ENCODE results near the gene ZPBP. TPM values are rescaled to one million over a fixed set of nuclear protein-coding genes. Genes with fewer than 3 reads are reported as not detected.

Gene ZPBP
- total RNA-seq, 1 experiment from 2014 or later: not detected

DNA sequence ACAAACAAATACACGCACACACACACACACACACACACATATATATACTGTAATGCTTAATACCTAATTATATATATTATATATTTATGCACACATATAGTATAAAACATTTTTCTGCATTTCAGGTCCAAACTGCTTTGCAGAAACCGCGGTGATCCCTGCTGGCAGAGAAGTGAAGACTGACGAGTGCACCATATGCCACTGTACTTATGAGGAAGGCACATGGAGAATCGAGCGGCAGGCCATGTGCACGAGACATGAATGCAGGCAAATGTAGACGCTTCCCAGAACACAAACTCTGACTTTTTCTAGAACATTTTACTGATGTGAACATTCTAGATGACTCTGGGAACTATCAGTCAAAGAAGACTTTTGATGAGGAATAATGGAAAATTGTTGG lies 181.1 kb downstream of the ZPBP start:
- Histone ChIP-seq H3K4me3 (no peak overlapping the region), H4K20me1 (ENCODE audit: insufficient read depth) (no peaks in the 10 kb centered on the region), H3K36me3 (ENCODE audit: low read depth) (no peaks in the 10 kb centered on the region), H3K27me3 (ENCODE audit: insufficient read depth, low read depth) (no peaks in the 10 kb centered on the region; the same call in 1 of the 2 replicates), H3K9me3 (ENCODE audit: insufficient read depth, low read depth) (no peaks in the 10 kb centered on the region), H3K9me2 (ENCODE audit: insufficient read depth) (no peaks in the 10 kb centered on the region), H3K4me1 (replicated peaks; ENCODE audit: insufficient read depth) (no peaks in the 10 kb centered on the region), H3K27ac (no peak overlapping the region), H3F3A (ENCODE audit: insufficient read depth, low read depth) (no peaks in the 10 kb centered on the region), H2AFZ (no peak overlapping the region; the same call in 1 of the 2 replicates), H3K4me2 (no peak overlapping the region), H3K79me2 (ENCODE audit: low read depth) (no peaks in the 10 kb centered on the region)
- ChIA-PET CTCF (no interaction called here), POLR2A (ENCODE audit: unreplicated experiment) (no interaction called here)
- intact Hi-C loops (cut with micrococcal nuclease; ENCODE audit: unreplicated experiment): no loop called here
- DNase-seq: no peak
- BruUV-seq (replicated peaks): no TSS peak
- TF ChIP-seq CTCF (conservative IDR thresholded peaks at IDR 0.05): no peak
- TF ChIP-seq EZH2 (IDR thresholded peaks at IDR 0.05; ENCODE audit: low read depth): no peak

DNA sequence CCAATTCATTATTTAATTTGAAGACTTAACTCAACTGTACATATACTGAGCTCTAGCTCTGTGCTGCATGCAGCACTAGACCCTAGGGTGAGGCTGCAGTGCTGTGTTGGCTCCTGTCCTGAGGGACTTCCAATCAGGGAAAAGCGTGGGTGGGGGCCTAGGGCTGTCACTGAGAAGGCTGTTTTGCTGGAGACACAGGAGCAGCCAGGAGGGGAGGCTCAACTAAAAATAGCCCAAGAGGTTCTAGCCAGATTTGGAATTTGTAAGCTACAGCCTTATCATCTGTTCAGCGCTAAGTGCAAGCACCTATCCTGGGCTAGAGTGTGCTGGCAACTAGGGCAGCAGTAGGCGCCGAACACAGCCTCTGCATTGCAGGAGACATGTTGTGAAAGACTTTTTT lies 198.5 kb downstream of the ZPBP start:
- no peak for TF ChIP-seq CTCF (conservative IDR thresholded peaks at IDR 0.05)
- no peak for TF ChIP-seq EZH2 (IDR thresholded peaks at IDR 0.05; ENCODE audit: low read depth)
- Histone ChIP-seq H3K36me3 (ENCODE audit: low read depth) (no peaks in the 10 kb centered on the region), H2AFZ (no peak overlapping the region), H3K79me2 (ENCODE audit: low read depth) (no peaks in the 10 kb centered on the region), H3K4me2 (no peak overlapping the region), H4K20me1 (ENCODE audit: insufficient read depth) (no peaks in the 10 kb centered on the region; the same call in 1 of the 2 replicates), H3K9me3 (ENCODE audit: insufficient read depth, low read depth) (no peaks in the 10 kb centered on the region), H3K4me3 (no peak overlapping the region), H3F3A (ENCODE audit: insufficient read depth, low read depth) (no peaks in the 10 kb centered on the region), H3K27me3 (ENCODE audit: insufficient read depth, low read depth) (peaks cover 10% of the 10 kb centered on the region; the same call in 1 of the 2 replicates), H3K9me2 (ENCODE audit: insufficient read depth) (no peaks in the 10 kb centered on the region), H3K27ac (no peak overlapping the region), H3K4me1 (replicated peaks; ENCODE audit: insufficient read depth) (no peaks in the 10 kb centered on the region)
- ChIA-PET POLR2A (ENCODE audit: unreplicated experiment) (no interaction called here), CTCF (no interaction called here)
- no TSS peak for BruUV-seq (replicated peaks)
- DNase-seq: no peak
- intact Hi-C loops (cut with micrococcal nuclease; ENCODE audit: unreplicated experiment): no loop called here

GRCh38 chr7:49893131-49893530 lies 199.9 kb downstream of the ZPBP start:
- H3K9me3 ChIP-seq (ENCODE audit: insufficient read depth, low read depth): no peaks in the 10 kb centered on the region
- intact Hi-C loops (cut with micrococcal nuclease; ENCODE audit: unreplicated experiment): no loop called here
- H3F3A ChIP-seq (ENCODE audit: insufficient read depth, low read depth): no peaks in the 10 kb centered on the region
- no peak overlapping the region for H3K4me2 ChIP-seq
- CTCF ChIA-PET: no interaction called here
- no peaks in the 10 kb centered on the region for H3K4me1 ChIP-seq (replicated peaks; ENCODE audit: insufficient read depth)
- no peaks in the 10 kb centered on the region for H3K79me2 ChIP-seq (ENCODE audit: low read depth)
- peaks cover 18% of the 10 kb centered on the region for H3K27me3 ChIP-seq (ENCODE audit: insufficient read depth, low read depth)
- H3K27ac ChIP-seq: no peak overlapping the region
- TF ChIP-seq EZH2 (IDR thresholded peaks at IDR 0.05; ENCODE audit: low read depth) (no peak), CTCF (conservative IDR thresholded peaks at IDR 0.05) (no peak)
- POLR2A ChIA-PET (ENCODE audit: unreplicated experiment): no interaction called here
- no peaks in the 10 kb centered on the region for H3K36me3 ChIP-seq (ENCODE audit: low read depth)
- no peaks in the 10 kb centered on the region; the same call in 1 of the 2 replicates for H4K20me1 ChIP-seq (ENCODE audit: insufficient read depth)
- H3K4me3 ChIP-seq: no peak overlapping the region
- H2AFZ ChIP-seq: no peak overlapping the region
- DNase-seq: no peak
- no peaks in the 10 kb centered on the region for H3K9me2 ChIP-seq (ENCODE audit: insufficient read depth)
- no TSS peak for BruUV-seq (replicated peaks)

Data from PC-9 (cell line).